H1 (cell line): ENCODE results near the gene NALF2. TPM values are rescaled to one million over a fixed set of nuclear protein-coding genes. Genes with fewer than 3 reads are reported as not detected.

Experiments
- CTCF ChIA-PET: fragments of 300-600 bp; sonication (Branson Sonifier 250); formaldehyde crosslinking; loops from one replicate; lab custom pipeline; 2021; ENCODE audit not compliant: partially characterized antibody; lab: Charles Lee
- POLR2A ChIA-PET: fragments of 300-600 bp; sonication (Branson Sonifier 250); formaldehyde crosslinking; loops from one replicate; lab custom pipeline; 2021; ENCODE audit warnings: inconsistent platforms; ENCODE audit not compliant: partially characterized antibody; lab: Charles Lee
- DNase-seq, 2 experiments: peaks; one replicate each; pipeline versions ENCODE4 v3.0.0 to v3.0.0-alpha.2; 2010 to 2022; ENCODE audit warnings: low spot score in 2 of 2, low read depth in 1 of 2, mixed read lengths in 1 of 2
- FAIRE-seq: peaks from 2 replicates; lab custom pipeline; 2011; peaks lifted over from hg19 to GRCh38; lab: Jason Lieb, UNC
- H2AFZ ChIP-seq: 2 replicates; pipeline ENCODE4 v1.8.1; 2012; ENCODE audit warnings: low read length, inconsistent platforms
- H2AK5ac ChIP-seq: 2 replicates; pipeline ENCODE4 v1.6.1; 2013; ENCODE audit warnings: low read depth, low read length
- H2BK120ac ChIP-seq: replicated peaks from 2 replicates; pipeline ENCODE3; 2013; ENCODE audit warnings: low read depth, low read length, inconsistent platforms
- H2BK12ac ChIP-seq: 2 replicates; pipeline ENCODE4 v1.6.1; 2013; ENCODE audit warnings: low read depth, low read length
- H2BK15ac ChIP-seq: 2 replicates; pipeline ENCODE4 v1.6.1; 2013; ENCODE audit warnings: low read length
- H2BK20ac ChIP-seq: 2 replicates; pipeline ENCODE4 v1.6.1; 2013; ENCODE audit warnings: low read length
- H2BK5ac ChIP-seq: 2 replicates; pipeline ENCODE4 v1.6.1; 2013; ENCODE audit warnings: low read depth, low read length
- H3K14ac ChIP-seq: 2 replicates; pipeline ENCODE4 v1.6.1; 2013; ENCODE audit warnings: inconsistent platforms; ENCODE audit not compliant: insufficient read length
- H3K18ac ChIP-seq: 2 replicates; pipeline ENCODE4 v1.6.1; 2013; ENCODE audit warnings: low read length; ENCODE audit errors: extremely low read depth
- H3K23ac ChIP-seq: 2 replicates; pipeline ENCODE4 v1.6.1; 2013; ENCODE audit warnings: inconsistent platforms; ENCODE audit not compliant: insufficient read length
- H3K23me2 ChIP-seq: 2 replicates; pipeline ENCODE4 v1.6.1; 2013; ENCODE audit warnings: low read depth, low read length
- H3K27ac ChIP-seq: 2 replicates; pipeline ENCODE4 v1.6.1; 2011; ENCODE audit warnings: low read depth, low read length, inconsistent platforms
- H3K27me3 ChIP-seq, 4 experiments: replicated peaks in 1 of 4; 1 replicate in 1 of 4; 2 replicates in 3 of 4; pipeline versions ENCODE4 v1.6.1 to v1.8.1; 2011 to 2013; ENCODE audit warnings: low read length in 3 of 4, mild to moderate bottlenecking in 3 of 4, inconsistent platforms in 2 of 4, mixed read lengths in 2 of 4, moderate library complexity in 1 of 4; ENCODE audit not compliant: control insufficient read depth in 3 of 4, insufficient read depth in 3 of 4; ENCODE audit errors: extremely low read depth in 1 of 4
- H3K36me3 ChIP-seq, 4 experiments: 2 replicates each; pipeline versions ENCODE4 v1.6.1 to v1.8.1; 2011 to 2013; ENCODE audit warnings: mild to moderate bottlenecking in 4 of 4, low read length in 3 of 4, moderate library complexity in 2 of 4, control low read depth in 1 of 4, inconsistent platforms in 1 of 4; ENCODE audit not compliant: insufficient read depth in 4 of 4, control insufficient read depth in 2 of 4
- H3K4ac ChIP-seq: replicated peaks from 2 replicates; pipeline ENCODE3; 2013; ENCODE audit warnings: low read length, low read depth, mixed read lengths, inconsistent platforms; ENCODE audit not compliant: insufficient read length
- H3K4me1 ChIP-seq, 4 experiments: replicated peaks in 1 of 4; 1 replicate in 1 of 4; 2 replicates in 3 of 4; pipeline versions ENCODE4 v1.6.1 to v1.8.1; 2011 to 2013; ENCODE audit warnings: low read length in 3 of 4, inconsistent platforms in 2 of 4, mixed read lengths in 1 of 4; ENCODE audit not compliant: insufficient read depth in 4 of 4, control insufficient read depth in 3 of 4
- H3K4me2 ChIP-seq, 2 experiments: 2 replicates each; pipeline versions ENCODE4 v1.6.1 to v1.8.1; 2011 to 2013; ENCODE audit warnings: low read depth in 2 of 2, low read length in 2 of 2, control low read depth in 1 of 2, inconsistent platforms in 1 of 2, mild to moderate bottlenecking in 1 of 2; ENCODE audit not compliant: insufficient read depth in 1 of 2
- H3K4me3 ChIP-seq, 4 experiments: fragments of 200-600, 300-600 bp in 1 of 4; sonication (generic), shearing (Covaris generic), sonication (Bioruptor Twin) in 1 of 4; 2 replicates each; pipeline versions ENCODE4 v1.5.1 to v1.8.1; 2011 to 2016; ENCODE audit warnings: low read length in 4 of 4, low read depth in 3 of 4, control low read depth in 2 of 4, inconsistent platforms in 2 of 4, mild to moderate bottlenecking in 2 of 4, mixed read lengths in 1 of 4, moderate library complexity in 1 of 4; ENCODE audit not compliant: insufficient read depth in 2 of 4; ENCODE audit errors: extremely low read depth in 1 of 4
- H3K56ac ChIP-seq: replicated peaks from 2 replicates; pipeline ENCODE3; 2013; ENCODE audit warnings: low read depth, mild to moderate bottlenecking, mixed read lengths, low read length, inconsistent platforms; ENCODE audit not compliant: insufficient read length
- H3K79me1 ChIP-seq: 2 replicates; pipeline ENCODE4 v1.6.1; 2013; ENCODE audit warnings: low read depth, low read length, control low read depth
- H3K79me2 ChIP-seq, 2 experiments: 2 replicates each; pipeline versions ENCODE4 v1.6.1 to v1.8.1; 2012 to 2013; ENCODE audit warnings: low read length in 2 of 2, mild to moderate bottlenecking in 2 of 2, inconsistent platforms in 1 of 2; ENCODE audit not compliant: insufficient read depth in 2 of 2, control insufficient read depth in 1 of 2
- H3K9ac ChIP-seq, 4 experiments: replicated peaks in 1 of 4; 1 replicate in 1 of 4; 2 replicates in 3 of 4; pipeline versions ENCODE4 v1.6.1 to v1.8.1; 2011 to 2013; ENCODE audit warnings: low read depth in 3 of 4, low read length in 3 of 4, control low read depth in 2 of 4, mild to moderate bottlenecking in 2 of 4, moderate library complexity in 2 of 4, inconsistent platforms in 1 of 4; ENCODE audit errors: extremely low read depth in 1 of 4
- H3K9me3 ChIP-seq, 2 experiments: 2 replicates each; pipeline versions ENCODE4 v1.6.1 to v1.8.1; 2012 to 2013; ENCODE audit warnings: mild to moderate bottlenecking in 2 of 2, moderate library complexity in 2 of 2, control low read depth in 1 of 2, inconsistent platforms in 1 of 2, low read depth in 1 of 2, low read length in 1 of 2, mixed read lengths in 1 of 2; ENCODE audit not compliant: insufficient read depth in 2 of 2
- H4K20me1 ChIP-seq, 2 experiments: replicated peaks in 1 of 2; 2 replicates each; pipeline versions ENCODE3 to v1.8.1; 2011 to 2013; ENCODE audit warnings: inconsistent platforms in 2 of 2, low read length in 2 of 2, mild to moderate bottlenecking in 1 of 2; ENCODE audit not compliant: insufficient read depth in 2 of 2, control insufficient read depth in 1 of 2
- H4K5ac ChIP-seq: 2 replicates; pipeline ENCODE4 v1.6.1; 2013; ENCODE audit warnings: low read length, low read depth, mixed read lengths, inconsistent platforms; ENCODE audit not compliant: insufficient read length
- H4K8ac ChIP-seq: 2 replicates; pipeline ENCODE4 v1.8.0; 2013; ENCODE audit warnings: mild to moderate bottlenecking, moderate library complexity, low read length, inconsistent platforms; ENCODE audit not compliant: insufficient read depth; ENCODE audit errors: extremely low read depth
- H4K91ac ChIP-seq: replicated peaks from 2 replicates; pipeline ENCODE3; 2013; ENCODE audit warnings: low read length, mixed read lengths, inconsistent platforms; ENCODE audit not compliant: insufficient read length
- EZH2 ChIP-seq: fragments of 200-600 bp; sonication (generic); IDR thresholded peaks from 2 replicates; pipeline ENCODE4 v1.7.1; 2012; ENCODE audit warnings: low read depth, mild to moderate bottlenecking, moderate library complexity, low read length, inconsistent platforms; ENCODE audit not compliant: severe bottlenecking
- KDM1A ChIP-seq: fragments of 200-600, 300-600 bp; sonication (generic); IDR thresholded peaks from 2 replicates; pipeline ENCODE4 v1.7.1; 2016; ENCODE audit warnings: mild to moderate bottlenecking, low read length, borderline replicate concordance
- PHF8 ChIP-seq: fragments of 200-600 bp; sonication (generic); conservative IDR thresholded peaks from 2 replicates; pipeline ENCODE4 v1.7.1; 2012; ENCODE audit warnings: low read depth, mild to moderate bottlenecking, inconsistent platforms, low read length, moderate library complexity
- SIRT6 ChIP-seq: IDR thresholded peaks from one replicate; pipeline ENCODE4 v1.7.1; 2012; ENCODE audit warnings: low read length, inconsistent platforms
- SP2 ChIP-seq: IDR thresholded peaks from 2 replicates; pipeline ENCODE4 v1.6.1; 2012; ENCODE audit warnings: mild to moderate bottlenecking, low read length, inconsistent platforms
- SP4 ChIP-seq: IDR thresholded peaks from 2 replicates; pipeline ENCODE4 v1.6.1; 2012; ENCODE audit warnings: low read length, inconsistent platforms
- TCF12 ChIP-seq: IDR thresholded peaks from 2 replicates; pipeline ENCODE4 v1.6.1; 2011; ENCODE audit warnings: low read depth, mild to moderate bottlenecking, low read length
- WGBS, 2 experiments: shearing (Covaris generic) in 1 of 2; methylation state at CpG; one replicate each; pipeline versions ENCODE4 v1.1.6 to v1.1.7; 2013 to 2015; ENCODE audit warnings: low lambda C conversion rate in 2 of 2, mixed read lengths in 2 of 2, inconsistent platforms in 1 of 2, low coverage in 1 of 2, missing lambda C conversion rate in 1 of 2; ENCODE audit not compliant: insufficient replicate concordance in 2 of 2, insufficient coverage in 1 of 2, insufficient read length in 1 of 2; ENCODE audit errors: extremely low coverage in 1 of 2, missing lambda C conversion rate in 1 of 2; 5-methylcytosine and 5-hydroxymethylcytosine counted together
- polyA plus RNA-seq, 7 experiments: library from polyadenylated mRNA; depleted of rRNA in 3 of 7; stranded (reverse) in 5 of 7; unstranded in 2 of 7; fragments of >200 nt in 5 of 7; fragments of 200-250 nt in 2 of 7; gene quantifications; 1 replicate in 5 of 7; 2 replicates in 1 of 7; 4 replicates in 1 of 7; pipeline versions ENCODE4 v1.2.1 to v1.2.3, GENCODE V29; 2011 to 2013; ENCODE audit warnings: missing spikeins in 2 of 7, mixed read lengths in 2 of 7
- total RNA-seq: library from RNA; stranded (reverse); fragmentation: NEBNext Ultra II Directional; extraction: Animal tissue kit (Norgen Biotek cat#: 25700); gene quantifications from 2 replicates; pipeline ENCODE4 v1.2.1, GENCODE V29; 2021
- TF ChIP-seq, protein P1 (sequence below): IDR thresholded peaks from 2 replicates; pipeline ENCODE4 v1.6.1; 2011; ENCODE audit warnings: low read length, improper control_type of control experiment
- TF ChIP-seq, protein P2 (sequence below): IDR thresholded peaks from 2 replicates; pipeline ENCODE4 v1.6.1; 2011; ENCODE audit warnings: low read depth, mild to moderate bottlenecking, low read length; ENCODE audit not compliant: insufficient read depth
- TF ChIP-seq, protein P3 (sequence below), 3 experiments: IDR thresholded peaks; 1 replicate in 2 of 3; 2 replicates in 1 of 3; pipeline versions ENCODE4 v1.5.1 to v1.6.1; 2011; ENCODE audit warnings: low read length in 3 of 3, mild to moderate bottlenecking in 3 of 3, inconsistent platforms in 2 of 3, low read depth in 1 of 3, moderate library complexity in 1 of 3; ENCODE audit not compliant: insufficient read depth in 1 of 3; ENCODE audit errors: control extremely low read depth in 1 of 3

Gene NALF2
- total and polyA plus RNA-seq, 2 of the 8 experiments (the other 6 are each of a cell fraction or from before 2014, with no cell fraction given) = 7.5 to 15.6 TPM

DNA sequence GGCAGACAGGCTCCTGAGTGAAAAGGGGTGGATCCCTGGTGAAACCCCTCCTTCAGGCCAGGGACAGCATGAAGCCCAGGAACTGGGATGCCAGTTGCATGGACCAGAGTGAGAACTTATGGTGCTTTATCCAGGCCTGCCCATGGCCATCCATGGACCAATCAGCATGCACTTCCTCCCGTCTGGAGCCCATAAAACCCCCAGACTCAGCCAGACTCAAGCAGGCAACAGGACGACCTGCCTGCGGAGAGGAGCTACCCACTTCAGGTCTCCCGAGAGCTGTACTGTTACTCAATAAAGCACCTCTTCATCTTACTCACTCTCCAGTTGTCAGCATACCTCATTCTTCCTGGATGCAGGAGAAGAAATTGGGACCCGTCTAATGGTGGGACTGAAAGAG is 42.9 kb downstream of the NALF2 start:
- Histone ChIP-seq H3K36me3 (no peaks in the 10 kb centered on the region), H2BK120ac (no peak overlapping the region), H4K91ac (no peak overlapping the region), H3K23me2 (no peaks in the 10 kb centered on the region), H3K79me1 (no peaks in the 10 kb centered on the region), H2BK15ac (no peak overlapping the region), H3K56ac (no peak overlapping the region), H2BK20ac (no peak overlapping the region), H3K9me3 (no peaks in the 10 kb centered on the region), H3K14ac (no peak overlapping the region), H2AK5ac (no peak overlapping the region), H2BK5ac (no peak overlapping the region), H4K20me1 (no peaks in the 10 kb centered on the region), H3K9ac (no peak overlapping the region), H3K27me3 (no peaks in the 10 kb centered on the region), H3K4ac (no peak overlapping the region), H3K27ac (no peak overlapping the region), H3K79me2 (no peaks in the 10 kb centered on the region), H4K8ac (no peak overlapping the region), H3K4me1 (0 out of 7 replicates have a peak, but pooled peaks cover 0 to 5% (median 0%) of the 10 kb centered on the region in 4 experiments), H2AFZ (no peak overlapping the region), H3K4me2 (no peak overlapping the region), H2BK12ac (no peak overlapping the region), H3K23ac (no peak overlapping the region), H4K5ac (no peak overlapping the region), H3K18ac (no peak overlapping the region), H3K4me3 (no peak overlapping the region)
- FAIRE-seq = no peak
- ChIA-PET CTCF (interaction anchor here (1.0 kb wide), 1 partner anchor 10 kb away, joined by 4 read pairs; no protein-coding TSS in a partner anchor), POLR2A (no interaction called here)
- WGBS, 2 experiments = 100% methylated on average over 2 of the region's 5 CpGs; no CpG with 5 or more reads in 1 of the 2 experiments
- DNase-seq = no peak
- TF ChIP-seq, protein P1, sequence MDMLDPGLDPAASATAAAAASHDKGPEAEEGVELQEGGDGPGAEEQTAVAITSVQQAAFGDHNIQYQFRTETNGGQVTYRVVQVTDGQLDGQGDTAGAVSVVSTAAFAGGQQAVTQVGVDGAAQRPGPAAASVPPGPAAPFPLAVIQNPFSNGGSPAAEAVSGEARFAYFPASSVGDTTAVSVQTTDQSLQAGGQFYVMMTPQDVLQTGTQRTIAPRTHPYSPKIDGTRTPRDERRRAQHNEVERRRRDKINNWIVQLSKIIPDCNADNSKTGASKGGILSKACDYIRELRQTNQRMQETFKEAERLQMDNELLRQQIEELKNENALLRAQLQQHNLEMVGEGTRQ = no peak
- TF ChIP-seq PHF8 (no peak), TCF12 (no peak), SP4 (no peak), SP2 (no peak), EZH2 (no peak), KDM1A (no peak), SIRT6 (no peak)
- TF ChIP-seq, protein P2, sequence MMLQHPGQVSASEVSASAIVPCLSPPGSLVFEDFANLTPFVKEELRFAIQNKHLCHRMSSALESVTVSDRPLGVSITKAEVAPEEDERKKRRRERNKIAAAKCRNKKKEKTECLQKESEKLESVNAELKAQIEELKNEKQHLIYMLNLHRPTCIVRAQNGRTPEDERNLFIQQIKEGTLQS = no peak
- TF ChIP-seq, protein P3, sequence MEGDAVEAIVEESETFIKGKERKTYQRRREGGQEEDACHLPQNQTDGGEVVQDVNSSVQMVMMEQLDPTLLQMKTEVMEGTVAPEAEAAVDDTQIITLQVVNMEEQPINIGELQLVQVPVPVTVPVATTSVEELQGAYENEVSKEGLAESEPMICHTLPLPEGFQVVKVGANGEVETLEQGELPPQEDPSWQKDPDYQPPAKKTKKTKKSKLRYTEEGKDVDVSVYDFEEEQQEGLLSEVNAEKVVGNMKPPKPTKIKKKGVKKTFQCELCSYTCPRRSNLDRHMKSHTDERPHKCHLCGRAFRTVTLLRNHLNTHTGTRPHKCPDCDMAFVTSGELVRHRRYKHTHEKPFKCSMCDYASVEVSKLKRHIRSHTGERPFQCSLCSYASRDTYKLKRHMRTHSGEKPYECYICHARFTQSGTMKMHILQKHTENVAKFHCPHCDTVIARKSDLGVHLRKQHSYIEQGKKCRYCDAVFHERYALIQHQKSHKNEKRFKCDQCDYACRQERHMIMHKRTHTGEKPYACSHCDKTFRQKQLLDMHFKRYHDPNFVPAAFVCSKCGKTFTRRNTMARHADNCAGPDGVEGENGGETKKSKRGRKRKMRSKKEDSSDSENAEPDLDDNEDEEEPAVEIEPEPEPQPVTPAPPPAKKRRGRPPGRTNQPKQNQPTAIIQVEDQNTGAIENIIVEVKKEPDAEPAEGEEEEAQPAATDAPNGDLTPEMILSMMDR (IDR thresholded peaks at IDR 0.05; ENCODE audit: control extremely low read depth in 1 of 3, insufficient read depth in 1 of 3, low read depth in 1 of 3, low read length in 3 of 3) = no peak
